ENCODE measurements around the gene CRTAP.
"Not testable (repeated sequence)": the region's sequence is repeated elsewhere in the genome, so short reads cannot be mapped to it uniquely, and the experiment has no call there.

The CRTAP gene

GRCh38 chr3:33099109-33099645 lies 14.6 kb upstream of the CRTAP start:
- DNase-seq (ENCODE audit: low read depth in 1 of 2, low spot score in 1 of 2) = no peak

GRCh38 chr3:33099701-33100100 lies 14.1 kb upstream of the CRTAP start:
- no peak for DNase-seq (ENCODE audit: low read depth in 1 of 2, low spot score in 1 of 2)

GRCh38 chr3:33100229-33100628 lies 13.6 kb upstream of the CRTAP start:
- no peak for DNase-seq (ENCODE audit: low read depth in 1 of 2, low spot score in 1 of 2)

- DNase-seq (ENCODE audit: low read depth in 1 of 2, low spot score in 1 of 2) = no peak
Observed at GRCh38 chr3:33103034-33103433, 10.8 kb upstream of the CRTAP start.

GRCh38 chr3:33103480-33103879 lies 10.3 kb upstream of the CRTAP start:
- no peak for DNase-seq (ENCODE audit: low read depth in 1 of 2, low spot score in 1 of 2)

- no peak for DNase-seq (ENCODE audit: low read depth in 1 of 2, low spot score in 1 of 2)
Observed at GRCh38 chr3:33104803-33105202, 9.0 kb upstream of the CRTAP start.

GRCh38 chr3:33105341-33105948 lies 8.4 kb upstream of the CRTAP start:
- no peak for DNase-seq (ENCODE audit: low read depth in 1 of 2, low spot score in 1 of 2)

- DNase-seq (ENCODE audit: low read depth in 1 of 2, low spot score in 1 of 2) = not testable (repeated sequence)
Observed at GRCh38 chr3:33106854-33107253, 7.0 kb upstream of the CRTAP start.

- no peak for DNase-seq (ENCODE audit: low read depth in 1 of 2, low spot score in 1 of 2)
Observed at GRCh38 chr3:33111581-33111980, 2.2 kb upstream of the CRTAP start.

GRCh38 chr3:33114622-33115023 lies 809 bp downstream of the CRTAP start:
- DNase-seq (ENCODE audit: low read depth in 1 of 2, low spot score in 1 of 2) = no peak

- no peak for DNase-seq (ENCODE audit: low read depth in 1 of 2, low spot score in 1 of 2)
Observed at GRCh38 chr3:33115024-33115768, 1.4 kb downstream of the CRTAP start.

GRCh38 chr3:33117461-33117860 lies 3.6 kb downstream of the CRTAP start:
- DNase-seq (ENCODE audit: low read depth in 1 of 2, low spot score in 1 of 2) = no peak

- DNase-seq (ENCODE audit: low read depth in 1 of 2, low spot score in 1 of 2) = no peak
Observed at GRCh38 chr3:33119891-33120290, 6.1 kb downstream of the CRTAP start.

- DNase-seq (ENCODE audit: low read depth in 1 of 2, low spot score in 1 of 2) = no peak
Observed at GRCh38 chr3:33122991-33123390, 9.2 kb downstream of the CRTAP start.

- DNase-seq (ENCODE audit: low read depth in 1 of 2, low spot score in 1 of 2) = no peak
Observed at GRCh38 chr3:33124638-33125037, 10.8 kb downstream of the CRTAP start.

- no peak for DNase-seq (ENCODE audit: low read depth in 1 of 2, low spot score in 1 of 2)
Observed at GRCh38 chr3:33125840-33126239, 12.0 kb downstream of the CRTAP start.

GRCh38 chr3:33128706-33129105 lies 14.9 kb downstream of the CRTAP start:
- no peak for DNase-seq (ENCODE audit: low read depth in 1 of 2, low spot score in 1 of 2)

- no peak for DNase-seq (ENCODE audit: low read depth in 1 of 2, low spot score in 1 of 2)
Observed at GRCh38 chr3:33130144-33130543, 16.3 kb downstream of the CRTAP start.

- DNase-seq (ENCODE audit: low read depth in 1 of 2, low spot score in 1 of 2) = no peak
Observed at GRCh38 chr3:33131331-33132018, 17.7 kb downstream of the CRTAP start.

- no peak for DNase-seq (ENCODE audit: low read depth in 1 of 2, low spot score in 1 of 2)
Observed at GRCh38 chr3:33132019-33132360, 18.2 kb downstream of the CRTAP start.

GRCh38 chr3:33134026-33134625 lies 20.3 kb downstream of the CRTAP start:
- no peak for DNase-seq (ENCODE audit: low read depth in 1 of 2, low spot score in 1 of 2)

- no peak for DNase-seq (ENCODE audit: low read depth in 1 of 2, low spot score in 1 of 2)
Observed at GRCh38 chr3:33137691-33138090, 23.9 kb downstream of the CRTAP start.
